Activated CD8-positive, alpha-beta memory T cell treated with anti-CD3 and anti-CD28 coated beads, Interleukin-2, amount 10 ng/mL, durations not matched to agents 7 days and 5 days (primary cell): ENCODE results near the gene ERVK3-1. TPM values are rescaled to one million over a fixed set of nuclear protein-coding genes. Genes with fewer than 3 reads are reported as not detected.
A peak's percentile ranks its signal among the peaks of the same experiment; 100 is the strongest.

Experiments
- ATAC-seq: fragments of 150-1000 bp; cut with Tn5 transposase; one replicate; pipeline ENCODE4 v1.10.0; 2021; ENCODE audit warnings: moderate library complexity
- CTCF ChIA-PET: fragments of 350-600 bp; sonication (Branson Sonifier 250); formaldehyde crosslinking; loops from one replicate; lab custom pipeline; 2021; ENCODE audit warnings: antibody characterized with exemption; lab: Charles Lee
- DNase-seq: peaks from one replicate; pipeline ENCODE4 v3.0.0-alpha.2; 2020
- H3K27ac Mint-ChIP-seq: one replicate; pipeline ENCODE4 v1.8.0; 2021; ENCODE audit warnings: mild to moderate bottlenecking, mixed read lengths
- H3K27me3 Mint-ChIP-seq: one replicate; pipeline ENCODE4 v1.8.0; 2021; ENCODE audit warnings: mixed read lengths
- H3K36me3 Mint-ChIP-seq: one replicate; pipeline ENCODE4 v1.8.0; 2021; ENCODE audit warnings: mild to moderate bottlenecking, mixed read lengths
- H3K4me1 Mint-ChIP-seq: one replicate; pipeline ENCODE4 v1.8.0; 2021; ENCODE audit warnings: mixed read lengths
- H3K4me3 Mint-ChIP-seq: one replicate; pipeline ENCODE4 v1.8.0; 2021; ENCODE audit warnings: mild to moderate bottlenecking, moderate library complexity, mixed read lengths
- H3K9me3 Mint-ChIP-seq: one replicate; pipeline ENCODE4 v1.8.0; 2022; ENCODE audit warnings: low read depth, mixed read lengths
- total RNA-seq, 2 experiments: library from RNA; stranded (reverse); gene quantifications; one replicate each; pipeline ENCODE4 v1.2.3, GENCODE V29; 2021

Gene ERVK3-1
- total RNA-seq, 2 experiments from 2014 or later, result 78.3 to 82.7 TPM

- Mint-ChIP-seq H3K27me3 (no peaks in the 10 kb centered on the region), H3K36me3 (peaks cover 14% of the 10 kb centered on the region), H3K4me3 (no peak within 1 kb of the TSS), H3K4me1 (peaks cover 42% of the 10 kb centered on the region), H3K9me3 (no peaks in the 10 kb centered on the region), H3K27ac (no peak within 1 kb of the TSS)
- CTCF ChIA-PET, result no interaction called here
- no peak for DNase-seq
- no peak for ATAC-seq
These were observed 47.8 kb downstream of the ERVK3-1 start, which contains the start of gene A1BG for GRCh38 chr19:58352760-58353671. A1BG (minus strand) TSS chr19:58353492; CDS start chr19:58353437, 55 bp downstream.

- ATAC-seq (no peak), DNase-seq (no peak)
- Mint-ChIP-seq H3K9me3 (no peaks in the 10 kb centered on the region), H3K27me3 (no peaks in the 10 kb centered on the region), H3K4me3 (no peak overlapping the region), H3K27ac (no peak overlapping the region), H3K4me1 (peaks cover 37% of the 10 kb centered on the region), H3K36me3 (peaks cover 12% of the 10 kb centered on the region)
- CTCF ChIA-PET, result no interaction called here
These were observed 48.7 kb downstream of the ERVK3-1 start for GRCh38 chr19:58353717-58354477.

- Mint-ChIP-seq H3K36me3 (peaks cover 10% of the 10 kb centered on the region), H3K4me1 (peaks cover 30% of the 10 kb centered on the region), H3K4me3 (no peak overlapping the region), H3K9me3 (no peaks in the 10 kb centered on the region), H3K27ac (no peak overlapping the region), H3K27me3 (no peaks in the 10 kb centered on the region)
- CTCF ChIA-PET, result no interaction called here
- ATAC-seq (no peak), DNase-seq (no peak)
These were observed 49.4 kb downstream of the ERVK3-1 start for GRCh38 chr19:58354478-58355030.

GRCh38 chr19:58355215-58355796 is 50.1 kb downstream of the ERVK3-1 start:
- Mint-ChIP-seq H3K9me3 (no peaks in the 10 kb centered on the region), H3K36me3 (peaks cover 7% of the 10 kb centered on the region), H3K4me3 (no peak overlapping the region), H3K4me1 (peaks cover 28% of the 10 kb centered on the region), H3K27me3 (no peaks in the 10 kb centered on the region), H3K27ac (peak overlapping the region; percentile 46)
- CTCF ChIA-PET, result no interaction called here
- ATAC-seq (no peak), DNase-seq (no peak)

- Mint-ChIP-seq H3K27me3 (no peaks in the 10 kb centered on the region), H3K4me3 (peak overlapping the region; percentile 53), H3K36me3 (peaks cover 4% of the 10 kb centered on the region), H3K4me1 (peaks cover 30% of the 10 kb centered on the region), H3K27ac (peak overlapping the region; percentile 56), H3K9me3 (no peaks in the 10 kb centered on the region)
- ATAC-seq, result peak; percentile 76
- CTCF ChIA-PET, result interaction anchor here (0.9 to 1.1 kb wide), 2 partner anchors 128 to 158 kb away, joined by 3 read pairs; partner anchors contain the start of gene ZNF544
- DNase-seq, result peak; percentile 71
These were observed 51.0 kb downstream of the ERVK3-1 start for GRCh38 chr19:58355908-58356765.

GRCh38 chr19:58356766-58357480 is 51.7 kb downstream of the ERVK3-1 start:
- peak overlapping the region; percentile 56 for H3K27ac Mint-ChIP-seq

GRCh38 chr19:58357481-58358145 is 52.4 kb downstream of the ERVK3-1 start:
- Mint-ChIP-seq H3K36me3 (no peaks in the 10 kb centered on the region), H3K27ac (no peak overlapping the region), H3K9me3 (no peaks in the 10 kb centered on the region), H3K27me3 (no peaks in the 10 kb centered on the region), H3K4me3 (no peak overlapping the region), H3K4me1 (peaks cover 39% of the 10 kb centered on the region)
- ATAC-seq, result no peak
- no peak for DNase-seq
- CTCF ChIA-PET, result interaction anchor here (1.1 kb wide), 1 partner anchor 156 kb away, joined by 3 read pairs; no protein-coding TSS in a partner anchor

More at GRCh38 chr19:58356766-58357480, 51.7 kb downstream of the ERVK3-1 start:
- Mint-ChIP-seq H3K27me3 (no peaks in the 10 kb centered on the region), H3K36me3 (peaks cover under 1% of the 10 kb centered on the region), H3K9me3 (no peaks in the 10 kb centered on the region), H3K4me1 (peaks cover 36% of the 10 kb centered on the region), H3K4me3 (peak overlapping the region; percentile 53)
- CTCF ChIA-PET, result interaction anchor here (0.9 to 1.1 kb wide), 2 partner anchors 128 to 157 kb away, joined by 3 read pairs; partner anchors contain the start of gene ZNF544
- ATAC-seq, result no peak
- DNase-seq, result no peak

- peaks cover 20% of the 10 kb centered on the region for H3K4me1 Mint-ChIP-seq
- CTCF ChIA-PET, result interaction anchor here (1.3 to 2.4 kb wide), 7 partner anchors 14 to 178 kb away, joined by 4 to 16 read pairs (median 7); partner anchors contain the start of genes ZBTB45, ZNF274, ZNF584 and ZSCAN22
- H3K27me3 Mint-ChIP-seq, result no peaks in the 10 kb centered on the region
- no peaks in the 10 kb centered on the region for H3K9me3 Mint-ChIP-seq
- peak overlapping the region; percentile 95 for H3K4me3 Mint-ChIP-seq
- peak; percentile 70 for DNase-seq
- peak overlapping the region; percentile 90 for H3K27ac Mint-ChIP-seq
- peak; percentile 16 for ATAC-seq
- H3K36me3 Mint-ChIP-seq, result no peaks in the 10 kb centered on the region
These were observed 56.7 kb downstream of the ERVK3-1 start for GRCh38 chr19:58361900-58362271.

- peak; percentile 91 for ATAC-seq
These were observed 57.3 kb downstream of the ERVK3-1 start, which contains the start of gene ZNF497 for GRCh38 chr19:58362272-58362994. ZNF497 (minus strand) TSS chr19:58362751; CDS start chr19:58357635, 5,116 bp downstream.

GRCh38 chr19:58364146-58364545 is 59.0 kb downstream of the ERVK3-1 start:
- Mint-ChIP-seq H3K27ac (no peak overlapping the region), H3K4me3 (no peak overlapping the region), H3K36me3 (no peaks in the 10 kb centered on the region), H3K27me3 (no peaks in the 10 kb centered on the region), H3K4me1 (peaks cover 18% of the 10 kb centered on the region), H3K9me3 (no peaks in the 10 kb centered on the region)
- ATAC-seq, result no peak
- no peak for DNase-seq
- CTCF ChIA-PET, result interaction anchor here (1.2 to 2.0 kb wide), 2 partner anchors 150 to 156 kb away, joined by 4 to 5 read pairs; partner anchors contain the start of gene ZBTB45

More at GRCh38 chr19:58362272-58362994, 57.3 kb downstream of the ERVK3-1 start, which contains the start of gene ZNF497:
- peak; percentile 98 for DNase-seq
- Mint-ChIP-seq H3K27ac (peak within 1 kb of the TSS; percentile 90), H3K27me3 (no peaks in the 10 kb centered on the region), H3K9me3 (no peaks in the 10 kb centered on the region), H3K36me3 (no peaks in the 10 kb centered on the region), H3K4me3 (peak within 1 kb of the TSS; percentile 95), H3K4me1 (peaks cover 18% of the 10 kb centered on the region)
- CTCF ChIA-PET, result interaction anchor here (0.8 to 2.4 kb wide), 10 partner anchors 13 to 179 kb away, joined by 3 to 16 read pairs (median 6); partner anchors contain the start of genes ZBTB45, ZNF274, ZNF544 and ZNF584
